Gastrocnemius medialis (tissue), 4 donors: Measurements from ENCODE around the gene RAPGEF1. TPM values are rescaled to one million over a fixed set of nuclear protein-coding genes. Genes with fewer than 3 reads are reported as not detected.
"Not testable (repeated sequence)": the region's sequence is repeated elsewhere in the genome, so short reads cannot be mapped to it uniquely, and the experiment has no call there.

Experiments used
- ATAC-seq, 2 donors: fragments of 150-250 bp; one replicate each; pipeline ENCODE4 v1.9.1; 2016
- DNase-seq, 2 donors: peaks; one replicate each; pipeline ENCODE4 v3.0.0-alpha.2; 2019
- H3K27ac ChIP-seq, 4 donors: fragments of 200-600 bp; sonication (generic); 1 replicate in 1 of 4; 2 replicates in 3 of 4; pipeline ENCODE4 v1.5.1; 2016 to 2018; ENCODE audit warnings: mild to moderate bottlenecking in 2 of 4, moderate library complexity in 1 of 4
- H3K27me3 ChIP-seq, 3 donors: fragments of 200-600 bp; sonication (generic) in 2 of 3; 1 replicate in 1 of 3; 2 replicates in 2 of 3; pipeline versions ENCODE4 v1.5.1 to v1.6.0; 2016 to 2019; ENCODE audit warnings: mild to moderate bottlenecking in 1 of 3, moderate library complexity in 1 of 3
- H3K36me3 ChIP-seq, 2 donors: fragments of 200-600 bp; sonication (generic) in 1 of 2; one replicate each; pipeline ENCODE4 v1.5.1; 2017 to 2018
- H3K4me1 ChIP-seq, 2 donors: fragments of 200-600 bp; sonication (generic) in 1 of 2; one replicate each; pipeline ENCODE4 v1.5.1; 2016 to 2017; ENCODE audit warnings: mild to moderate bottlenecking in 2 of 2
- H3K4me3 ChIP-seq, 4 donors: fragments of 200-600 bp; sonication (generic) in 3 of 4; 1 replicate in 1 of 4; 2 replicates in 3 of 4; pipeline ENCODE4 v1.5.1; 2016 to 2019; ENCODE audit warnings: mild to moderate bottlenecking in 2 of 4
- H3K9me3 ChIP-seq, 3 donors: fragments of 200-600 bp; sonication (generic) in 2 of 3; 1 replicate in 1 of 3; 2 replicates in 2 of 3; pipeline ENCODE4 v1.5.1; 2016 to 2019
- POLR2A ChIP-seq, 2 donors: fragments of 450-650 bp; IDR thresholded peaks; one replicate each; pipeline ENCODE4 v1.6.1; 2017; ENCODE audit warnings: antibody characterized with exemption in 2 of 2, mild to moderate bottlenecking in 2 of 2, moderate library complexity in 2 of 2
- in situ Hi-C, 4 donors: fragments of 200-750 bp; cut with MboI; loops; one replicate each; pipeline versions ENCODE4 v1.15.0 to v1.8.0; 2017; ENCODE audit warnings: low sequenced_read_pairs in 4 of 4
- intact Hi-C: fragments of 100-400 bp; cut with DNase I; formaldehyde crosslinking; loops from one replicate; pipeline ENCODE4 v1.15.1; 2023; ENCODE audit warnings: low total_unique reads
- total RNA-seq, 4 donors: library from RNA; depleted of rRNA; stranded (reverse); fragments of >200 nt; gene quantifications; one replicate each; pipeline versions ENCODE4 v1.1.0 to v1.2.3, GENCODE V29; 2016
- TF ChIP-seq, protein P1 (sequence below), 5 experiments: fragments of 450-650 bp in 3 of 5; fragments of 200-600 bp in 2 of 5; sonication (generic) in 2 of 5; IDR thresholded peaks in 4 of 5; conservative IDR thresholded peaks in 1 of 5; 1 replicate in 4 of 5; 2 replicates in 1 of 5; pipeline ENCODE4 v1.5.1; 2016 to 2019; ENCODE audit warnings: antibody characterized with exemption in 5 of 5, mild to moderate bottlenecking in 3 of 5, moderate library complexity in 3 of 5

The RAPGEF1 gene
- total RNA-seq, 4 donors from 2014 or later = 123 to 296 (median 217) TPM

DNA sequence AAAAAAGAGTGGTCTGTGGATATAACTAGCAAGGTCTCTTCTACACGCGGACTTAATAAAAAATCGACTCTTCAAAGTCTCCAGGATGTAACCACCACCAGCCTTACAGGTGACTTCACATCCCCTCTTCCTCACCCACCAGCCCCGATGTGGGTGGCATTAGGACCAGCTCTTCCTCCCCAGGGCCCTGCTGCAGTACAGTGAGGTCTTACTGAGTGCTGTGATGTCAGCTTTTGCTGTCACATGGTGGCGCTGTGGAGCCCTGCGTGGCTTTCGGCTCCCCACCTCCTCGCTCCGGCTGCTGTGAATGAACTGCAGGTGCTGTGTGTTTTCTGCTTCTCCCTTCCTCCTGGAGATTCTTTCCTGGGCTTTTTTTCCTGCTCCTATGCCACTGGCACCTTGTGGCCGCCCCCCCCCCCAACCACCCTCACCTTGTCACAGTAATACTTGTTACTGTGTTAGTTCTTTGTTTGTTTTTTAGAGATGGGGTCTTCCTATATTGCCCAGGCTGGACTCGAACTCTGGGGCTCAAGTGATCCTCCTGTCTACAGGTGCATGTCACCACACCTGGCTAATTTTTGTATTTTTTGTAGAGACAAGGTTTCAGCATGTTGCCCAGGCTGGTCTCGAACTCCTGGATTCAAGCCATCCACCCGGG, 15.8 kb upstream of the RAPGEF1 start:
- in situ Hi-C loops (loop anchor here in 1 of 4 donors (25.0 kb wide), 1 partner anchor 657 kb away; the partner anchor contains the start of genes CFAP77 and TTF1), intact Hi-C loops (no loop called here)
- peaks cover 0 to 8% (median 8%) of the 10 kb centered on the region in 3 donors for H3K27me3 ChIP-seq
- H3K36me3 ChIP-seq = no peaks in the 10 kb centered on the region
- no peaks in the 10 kb centered on the region for H3K4me1 ChIP-seq
- TF ChIP-seq, protein P1, sequence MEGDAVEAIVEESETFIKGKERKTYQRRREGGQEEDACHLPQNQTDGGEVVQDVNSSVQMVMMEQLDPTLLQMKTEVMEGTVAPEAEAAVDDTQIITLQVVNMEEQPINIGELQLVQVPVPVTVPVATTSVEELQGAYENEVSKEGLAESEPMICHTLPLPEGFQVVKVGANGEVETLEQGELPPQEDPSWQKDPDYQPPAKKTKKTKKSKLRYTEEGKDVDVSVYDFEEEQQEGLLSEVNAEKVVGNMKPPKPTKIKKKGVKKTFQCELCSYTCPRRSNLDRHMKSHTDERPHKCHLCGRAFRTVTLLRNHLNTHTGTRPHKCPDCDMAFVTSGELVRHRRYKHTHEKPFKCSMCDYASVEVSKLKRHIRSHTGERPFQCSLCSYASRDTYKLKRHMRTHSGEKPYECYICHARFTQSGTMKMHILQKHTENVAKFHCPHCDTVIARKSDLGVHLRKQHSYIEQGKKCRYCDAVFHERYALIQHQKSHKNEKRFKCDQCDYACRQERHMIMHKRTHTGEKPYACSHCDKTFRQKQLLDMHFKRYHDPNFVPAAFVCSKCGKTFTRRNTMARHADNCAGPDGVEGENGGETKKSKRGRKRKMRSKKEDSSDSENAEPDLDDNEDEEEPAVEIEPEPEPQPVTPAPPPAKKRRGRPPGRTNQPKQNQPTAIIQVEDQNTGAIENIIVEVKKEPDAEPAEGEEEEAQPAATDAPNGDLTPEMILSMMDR (IDR thresholded peaks at IDR 0.05 in 4 of 5, conservative IDR thresholded peaks at IDR 0.05 in 1 of 5) = peak; percentile 17 to 77 (median 50)
- no peak for TF ChIP-seq POLR2A (IDR thresholded peaks at IDR 0.05)
- H3K4me3 ChIP-seq = no peak overlapping the region
- no peak overlapping the region for H3K27ac ChIP-seq
- ATAC-seq (peak; percentile 82 to 95), DNase-seq (peak; percentile 53 to 78)
- H3K9me3 ChIP-seq = no peaks in the 10 kb centered on the region

DNA sequence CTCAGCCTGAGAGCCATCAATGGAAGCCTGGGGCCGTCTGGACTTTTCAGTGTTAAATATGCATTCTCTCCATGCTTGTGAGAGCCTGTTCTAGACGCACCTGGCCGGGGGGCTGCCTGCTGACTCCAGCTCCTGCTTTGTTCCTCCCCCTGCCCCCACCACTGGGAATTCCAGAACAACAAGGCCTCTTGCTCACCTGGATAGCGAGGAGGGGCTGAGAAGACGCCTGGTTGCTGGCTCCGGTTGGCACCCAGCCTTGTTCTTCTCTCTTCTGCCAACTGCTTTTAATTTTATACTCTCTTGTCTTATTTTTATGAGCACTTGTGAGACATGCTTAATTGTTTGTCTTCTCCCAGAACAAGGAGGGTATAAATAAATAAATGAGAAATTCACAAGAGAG, 15.0 kb upstream of the RAPGEF1 start:
- no peak for ATAC-seq
- intact Hi-C loops = no loop called here
- no peak overlapping the region for H3K4me3 ChIP-seq
- TF ChIP-seq POLR2A (IDR thresholded peaks at IDR 0.05) = no peak
- TF ChIP-seq, protein P1 (IDR thresholded peaks at IDR 0.05 in 4 of 5, conservative IDR thresholded peaks at IDR 0.05 in 1 of 5) = no peak
- no peaks in the 10 kb centered on the region for H3K9me3 ChIP-seq
- in situ Hi-C loops = loop anchor here in 1 of 4 donors (25.0 kb wide), 1 partner anchor 657 kb away; the partner anchor contains the start of genes CFAP77 and TTF1
- DNase-seq = no peak
- H3K27ac ChIP-seq = no peak overlapping the region
- no peaks in the 10 kb centered on the region for H3K4me1 ChIP-seq
- peaks cover 0 to 8% (median 8%) of the 10 kb centered on the region in 3 donors for H3K27me3 ChIP-seq
- H3K36me3 ChIP-seq = no peaks in the 10 kb centered on the region

DNA sequence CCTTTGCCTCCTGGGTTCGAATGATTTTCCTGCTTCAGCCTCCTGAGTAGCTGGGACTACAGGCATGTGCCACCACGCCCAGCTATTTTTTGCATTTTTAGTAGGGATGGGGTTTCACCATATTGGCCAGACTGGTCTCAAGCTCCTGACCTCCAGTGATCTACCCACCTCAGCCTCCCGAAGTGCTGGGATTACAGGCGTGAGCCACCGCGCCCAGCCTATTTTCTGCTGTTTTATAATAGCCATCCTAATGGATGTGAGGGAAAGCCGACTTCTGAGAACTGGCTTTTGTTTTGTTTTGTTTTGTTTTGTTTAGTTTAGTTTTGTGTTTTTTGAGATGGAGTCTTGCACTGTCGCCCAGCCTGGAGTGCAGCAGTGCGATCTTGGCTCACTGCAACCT, 13.9 kb upstream of the RAPGEF1 start:
- H3K4me3 ChIP-seq, intact Hi-C loops, DNase-seq, H3K27ac ChIP-seq, H3K4me1 ChIP-seq, ATAC-seq, H3K36me3 ChIP-seq, H3K27me3 ChIP-seq, H3K9me3 ChIP-seq: not testable (repeated sequence)
- in situ Hi-C loops = loop anchor here in 1 of 4 donors (25.0 kb wide), 1 partner anchor 659 kb away; the partner anchor contains the start of genes CFAP77 and TTF1

- intact Hi-C loops = no loop called here
- in situ Hi-C loops = loop anchor here in 1 of 4 donors (25.0 kb wide), 1 partner anchor 660 kb away; the partner anchor contains the start of genes CFAP77 and TTF1
- no peak for DNase-seq
- Histone ChIP-seq H3K9me3 (no peaks in the 10 kb centered on the region), H3K27me3 (peaks cover 0 to 8% (median 8%) of the 10 kb centered on the region in 3 donors), H3K36me3 (no peaks in the 10 kb centered on the region), H3K4me3 (no peak overlapping the region), H3K4me1 (no peaks in the 10 kb centered on the region), H3K27ac (no peak overlapping the region)
- no peak for ATAC-seq
- TF ChIP-seq, protein P1 (IDR thresholded peaks at IDR 0.05 in 4 of 5, conservative IDR thresholded peaks at IDR 0.05 in 1 of 5) = no peak
- no peak for TF ChIP-seq POLR2A (IDR thresholded peaks at IDR 0.05)
Observed at GRCh38 chr9:131752231-131752884, 12.5 kb upstream of the RAPGEF1 start.

- in situ Hi-C loops = loop anchor here (10.0 to 25.0 kb wide), 3 partner anchors 386 to 404 kb away; no protein-coding TSS in a partner anchor
- no peak for DNase-seq
- H3K4me3 ChIP-seq = no peak overlapping the region
Observed at GRCh38 chr9:131748411-131748955, 8.6 kb upstream of the RAPGEF1 start.

More at GRCh38 chr9:131748411-131748955, 8.6 kb upstream of the RAPGEF1 start:
- ATAC-seq = no peak
- intact Hi-C loops = no loop called here
- H3K36me3 ChIP-seq = no peaks in the 10 kb centered on the region
- H3K27me3 ChIP-seq = no peaks in the 10 kb centered on the region
- TF ChIP-seq POLR2A (IDR thresholded peaks at IDR 0.05) = no peak
- TF ChIP-seq, protein P1 (IDR thresholded peaks at IDR 0.05 in 4 of 5, conservative IDR thresholded peaks at IDR 0.05 in 1 of 5) = no peak
- H3K27ac ChIP-seq = no peak overlapping the region
- H3K4me1 ChIP-seq = peaks cover 0 to 10% of the 10 kb centered on the region in 2 donors
- H3K9me3 ChIP-seq = no peaks in the 10 kb centered on the region
